Ectodermal cell (in vitro differentiated cells): ENCODE data around the gene PAXX. TPM values are rescaled to one million over a fixed set of nuclear protein-coding genes. Genes with fewer than 3 reads are reported as not detected.

Experiments
- H3K27ac ChIP-seq: 2 replicates; pipeline ENCODE4 v1.7.0; 2013; ENCODE audit warnings: mild to moderate bottlenecking, low read depth, low read length; ENCODE audit not compliant: insufficient read depth, poor library complexity, severe bottlenecking
- H3K27me3 ChIP-seq: 2 replicates; pipeline ENCODE4 v1.7.0; 2013; ENCODE audit warnings: mild to moderate bottlenecking, low read length; ENCODE audit not compliant: insufficient read depth, control insufficient read depth, poor library complexity, severe bottlenecking
- H3K36me3 ChIP-seq: one replicate; pipeline ENCODE4 v1.7.0; 2013; ENCODE audit warnings: low read length; ENCODE audit not compliant: control insufficient read depth, insufficient read depth
- H3K4me1 ChIP-seq: one replicate; pipeline ENCODE4 v1.7.0; 2013; ENCODE audit warnings: low read length; ENCODE audit not compliant: control insufficient read depth, insufficient read depth
- H3K4me3 ChIP-seq: 2 replicates; pipeline ENCODE4 v1.7.0; 2013; ENCODE audit warnings: low read depth, low read length, control low read depth; ENCODE audit not compliant: insufficient read depth
- H3K9me3 ChIP-seq: 2 replicates; pipeline ENCODE4 v1.7.0; 2013; ENCODE audit warnings: mild to moderate bottlenecking, low read length, moderate library complexity; ENCODE audit not compliant: control insufficient read depth
- WGBS, 2 experiments: methylation state at CpG; one replicate each; pipeline ENCODE4 v1.1.7; 2013; ENCODE audit warnings: missing lambda C conversion rate in 2 of 2; 5-methylcytosine and 5-hydroxymethylcytosine counted together
- polyA plus RNA-seq, 4 experiments: library from polyadenylated mRNA; stranded (reverse); fragments of 50-300 nt; gene quantifications; one replicate each; pipeline ENCODE4 v1.2.3, GENCODE V29; 2013

PAXX gene
- 42.3 TPM for polyA plus RNA-seq (2013, experiment 1 of 4)
- polyA plus RNA-seq (2013, experiment 2 of 4) = 44.4 TPM
- 48.9 TPM for polyA plus RNA-seq (2013, experiment 3 of 4)
- 53.9 TPM for polyA plus RNA-seq (2013, experiment 4 of 4)

GRCh38 chr9:136991993-136992818 is at the start of gene PAXX:
Gene PAXX (plus strand): TSS chr9:136992422. CDS start chr9:136992444, 22 bp downstream.
- peaks cover 42% of the 10 kb centered on the region for H3K27me3 ChIP-seq
- no peaks in the 10 kb centered on the region for H3K36me3 ChIP-seq
- no peaks in the 10 kb centered on the region for H3K9me3 ChIP-seq
- 4% methylated on average over 90 to 91 of the region's 92 CpGs for WGBS, 2 experiments
- H3K4me3 ChIP-seq = peak within 1 kb of the TSS; percentile 78
- H3K4me1 ChIP-seq = peaks cover 20% of the 10 kb centered on the region
- H3K27ac ChIP-seq = no peak within 1 kb of the TSS

GRCh38 chr9:136942881-136943230 is 49.4 kb upstream of the PAXX start:
- Histone ChIP-seq H3K4me3 (no peak overlapping the region), H3K9me3 (no peaks in the 10 kb centered on the region), H3K36me3 (peaks cover 37% of the 10 kb centered on the region), H3K27ac (no peak overlapping the region), H3K27me3 (no peaks in the 10 kb centered on the region), H3K4me1 (peaks cover 15% of the 10 kb centered on the region)
- WGBS, 2 experiments = 96% methylated on average over 16 of the region's 16 CpGs

GRCh38 chr9:136943291-136944211 is 48.7 kb upstream of the PAXX start:
- peaks cover 34% of the 10 kb centered on the region for H3K36me3 ChIP-seq
- no peaks in the 10 kb centered on the region for H3K27me3 ChIP-seq
- 31% methylated on average over 61 of the region's 61 CpGs for WGBS, 2 experiments
- peak overlapping the region; percentile 69 for H3K4me3 ChIP-seq
- peak overlapping the region; percentile 50 for H3K27ac ChIP-seq
- H3K9me3 ChIP-seq = no peaks in the 10 kb centered on the region
- peaks cover 15% of the 10 kb centered on the region for H3K4me1 ChIP-seq

- Histone ChIP-seq H3K36me3 (peaks cover 31% of the 10 kb centered on the region), H3K4me1 (peaks cover 15% of the 10 kb centered on the region), H3K27me3 (no peaks in the 10 kb centered on the region), H3K27ac (peak overlapping the region; percentile 50), H3K4me3 (peak overlapping the region; percentile 69), H3K9me3 (no peaks in the 10 kb centered on the region)
- WGBS, 2 experiments = 0% methylated on average over 45 of the region's 45 CpGs
These were observed 48.1 kb upstream of the PAXX start for GRCh38 chr9:136944212-136944518.

- 7% methylated on average over 74 of the region's 74 CpGs for WGBS, 2 experiments
- Histone ChIP-seq H3K27me3 (no peaks in the 10 kb centered on the region), H3K36me3 (peaks cover 27% of the 10 kb centered on the region), H3K27ac (peak within 1 kb of the TSS; percentile 50), H3K9me3 (no peaks in the 10 kb centered on the region), H3K4me3 (peak within 1 kb of the TSS; percentile 69), H3K4me1 (peaks cover 15% of the 10 kb centered on the region)
These were observed 47.5 kb upstream of the PAXX start, which contains the start of the genes C8G and FBXW5 for GRCh38 chr9:136944519-136945332. Gene C8G (plus strand): TSS chr9:136945243. CDS start chr9:136945321, 78 bp downstream. Gene FBXW5 (minus strand): TSS chr9:136944738. CDS start chr9:136944083, 655 bp downstream.

GRCh38 chr9:136945333-136946227 is 46.6 kb upstream of the PAXX start:
- Histone ChIP-seq H3K27ac (no peak overlapping the region), H3K36me3 (peaks cover 19% of the 10 kb centered on the region), H3K4me3 (no peak overlapping the region), H3K4me1 (peaks cover 19% of the 10 kb centered on the region), H3K27me3 (no peaks in the 10 kb centered on the region), H3K9me3 (no peaks in the 10 kb centered on the region)
- 90% methylated on average over 30 of the region's 30 CpGs for WGBS, 2 experiments

GRCh38 chr9:136946228-136947027 is 45.8 kb upstream of the PAXX start:
- H3K27me3 ChIP-seq = no peaks in the 10 kb centered on the region
- no peak overlapping the region for H3K4me3 ChIP-seq
- peaks cover 21% of the 10 kb centered on the region for H3K4me1 ChIP-seq
- no peak overlapping the region for H3K27ac ChIP-seq
- 92 to 93% methylated on average over 27 of the region's 27 CpGs for WGBS, 2 experiments
- no peaks in the 10 kb centered on the region for H3K9me3 ChIP-seq
- peaks cover 13% of the 10 kb centered on the region for H3K36me3 ChIP-seq

GRCh38 chr9:136947028-136947891 is 45.0 kb upstream of the PAXX start:
- 78 to 82% methylated on average over 26 of the region's 26 CpGs for WGBS, 2 experiments
- Histone ChIP-seq H3K27me3 (no peaks in the 10 kb centered on the region), H3K36me3 (peaks cover 5% of the 10 kb centered on the region), H3K27ac (no peak overlapping the region), H3K4me3 (no peak overlapping the region), H3K9me3 (no peaks in the 10 kb centered on the region), H3K4me1 (peaks cover 25% of the 10 kb centered on the region)
